Natural killer cell (primary cell): ENCODE measurements around the gene ZNF24. TPM values are rescaled to one million over a fixed set of nuclear protein-coding genes. Genes with fewer than 3 reads are reported as not detected.

Source experiments
- ATAC-seq, 3 donors: fragments of 150-1000 bp in 2 of 3; fragments of 200-7000 bp in 1 of 3; cut with Tn5 transposase; 1 replicate in 1 of 3; 2 replicates in 2 of 3; pipeline ENCODE4 v1.10.0; 2021; ENCODE audit warnings: mild to moderate bottlenecking in 2 of 3, moderate library complexity in 2 of 3
- DNase-seq, 2 donors: peaks; one replicate each; pipeline versions ENCODE4 v3.0.0 to v3.0.0-alpha.2; 2013 to 2021; ENCODE audit warnings: mixed read lengths in 1 of 2
- H3K27ac ChIP-seq: one replicate; pipeline ENCODE4 v1.5.1; 2013; ENCODE audit warnings: mild to moderate bottlenecking, low read length
- H3K27me3 ChIP-seq: one replicate; pipeline ENCODE4 v1.6.1; 2013; ENCODE audit warnings: low read length; ENCODE audit not compliant: control insufficient read depth, insufficient read depth
- H3K36me3 ChIP-seq: one replicate; pipeline ENCODE4 v1.6.1; 2013; ENCODE audit warnings: low read length; ENCODE audit not compliant: control insufficient read depth, insufficient read depth
- H3K4me1 ChIP-seq: one replicate; pipeline ENCODE4 v1.6.1; 2013; ENCODE audit warnings: low read length; ENCODE audit not compliant: control insufficient read depth, insufficient read depth
- H3K4me3 ChIP-seq: one replicate; pipeline ENCODE4 v1.5.1; 2013; ENCODE audit warnings: low read length
- H3K9me3 ChIP-seq: one replicate; pipeline ENCODE4 v1.6.1; 2013; ENCODE audit warnings: low read length; ENCODE audit not compliant: control insufficient read depth, insufficient read depth
- H3K27ac Mint-ChIP-seq, 2 donors: one replicate each; pipeline ENCODE4 v1.8.0; 2022; ENCODE audit warnings: mild to moderate bottlenecking in 2 of 2, mixed read lengths in 2 of 2, moderate library complexity in 1 of 2
- H3K27me3 Mint-ChIP-seq, 2 donors: one replicate each; pipeline ENCODE4 v1.8.0; 2022; ENCODE audit warnings: low read depth in 2 of 2, mixed read lengths in 2 of 2
- H3K36me3 Mint-ChIP-seq: one replicate; pipeline ENCODE4 v1.8.0; 2022; ENCODE audit warnings: mixed read lengths
- H3K4me1 Mint-ChIP-seq, 2 donors: one replicate each; pipeline ENCODE4 v1.8.0; 2022; ENCODE audit warnings: mixed read lengths in 2 of 2
- H3K4me3 Mint-ChIP-seq: one replicate; pipeline ENCODE4 v1.8.0; 2022; ENCODE audit warnings: mild to moderate bottlenecking, moderate library complexity, mixed read lengths
- H3K9me3 Mint-ChIP-seq, 2 donors: one replicate each; pipeline ENCODE4 v1.8.0; 2022; ENCODE audit warnings: mixed read lengths in 2 of 2
- CTCF ChIP-seq: fragments of 200-600 bp; IDR thresholded peaks from one replicate; pipeline ENCODE4 v1.8.0; 2022; ENCODE audit warnings: antibody characterized with exemption
- WGBS: methylation state at CpG from one replicate; pipeline ENCODE4 v1.1.7; 2013; ENCODE audit warnings: missing lambda C conversion rate; ENCODE audit not compliant: insufficient coverage; 5-methylcytosine and 5-hydroxymethylcytosine counted together
- intact Hi-C: fragments of 100-400 bp; cut with micrococcal nuclease; formaldehyde crosslinking; loops from one replicate; pipeline ENCODE4 v1.14.2; 2022
- total RNA-seq, 4 donors: library from RNA; stranded (reverse); fragments of 120-200 nt in 1 of 4; gene quantifications; one replicate each; pipeline versions ENCODE4 v1.2.3 to v1.2.4, GENCODE V29; 2013 to 2022

Gene ZNF24
- total RNA-seq, 3 donors from 2014 or later (not counting 1 experiment from before 2014, with no cell fraction given), result 50.4 to 63.9 (median 58.2) TPM

DNA sequence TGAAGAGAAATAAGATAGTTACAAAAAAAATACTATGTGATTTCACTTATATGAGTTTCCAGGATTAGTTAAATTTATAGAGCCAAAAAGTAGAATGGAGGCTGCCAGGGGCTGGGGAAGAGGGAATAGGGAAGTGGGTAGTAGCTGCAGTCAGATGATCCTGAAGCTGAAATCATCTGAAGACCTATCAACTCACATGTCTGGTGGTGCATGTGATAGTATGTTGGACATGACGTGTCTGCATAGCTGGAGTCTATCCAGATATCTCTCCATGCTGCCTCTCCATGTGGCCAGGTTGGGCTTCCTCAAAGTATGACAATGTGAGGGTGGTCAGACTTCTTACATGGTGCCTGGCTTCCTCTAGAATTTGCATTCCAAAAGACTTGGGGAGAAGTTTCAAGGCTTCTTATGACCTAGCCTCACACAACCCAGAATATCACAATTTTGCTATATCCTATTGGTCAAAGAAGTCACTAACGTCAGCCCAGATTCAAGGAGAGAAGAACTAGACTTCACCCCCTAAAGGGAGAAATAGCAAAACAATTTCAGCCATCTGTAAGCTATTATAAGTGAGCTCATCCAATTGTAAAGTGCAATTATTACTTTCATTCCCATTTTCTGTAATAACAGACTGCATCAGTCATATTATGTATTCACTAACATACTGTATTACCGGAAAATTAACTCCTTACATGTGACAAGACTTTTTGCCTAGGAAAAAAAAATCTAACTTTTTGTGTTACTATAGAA, 46.9 kb upstream of the ZNF24 start:
- no peak overlapping the region for H3K27ac Mint-ChIP-seq
- H3K9me3 Mint-ChIP-seq, result no peaks in the 10 kb centered on the region
- Histone ChIP-seq H3K4me1 (peaks cover 4% of the 10 kb centered on the region), H3K4me3 (no peak overlapping the region), H3K27ac (no peak overlapping the region), H3K9me3 (no peaks in the 10 kb centered on the region), H3K27me3 (peaks cover 2% of the 10 kb centered on the region), H3K36me3 (no peaks in the 10 kb centered on the region)
- H3K4me3 Mint-ChIP-seq, result no peak overlapping the region
- 50% methylated on average over 3 of the region's 3 CpGs for WGBS
- no peak for TF ChIP-seq CTCF
- intact Hi-C loops, result no loop called here
- no peaks in the 10 kb centered on the region for H3K36me3 Mint-ChIP-seq
- peaks cover 23 to 44% of the 10 kb centered on the region in 2 donors for H3K27me3 Mint-ChIP-seq
- ATAC-seq, result no peak
- H3K4me1 Mint-ChIP-seq, result peaks cover 5 to 9% of the 10 kb centered on the region in 2 donors
- no peak for DNase-seq

- WGBS, result 66% methylated on average over 5 of the region's 5 CpGs
- Histone ChIP-seq H3K36me3 (no peaks in the 10 kb centered on the region), H3K4me3 (no peak overlapping the region), H3K9me3 (no peaks in the 10 kb centered on the region), H3K4me1 (peaks cover 4% of the 10 kb centered on the region), H3K27me3 (peaks cover 2% of the 10 kb centered on the region), H3K27ac (no peak overlapping the region)
- Mint-ChIP-seq H3K27ac (no peak overlapping the region), H3K27me3 (peaks cover 22 to 31% of the 10 kb centered on the region in 2 donors), H3K4me3 (no peak overlapping the region), H3K9me3 (no peaks in the 10 kb centered on the region), H3K4me1 (peaks cover 5 to 9% of the 10 kb centered on the region in 2 donors), H3K36me3 (no peaks in the 10 kb centered on the region)
- ATAC-seq (no peak), DNase-seq (no peak)
- TF ChIP-seq CTCF, result no peak
- intact Hi-C loops, result no loop called here
Measured at GRCh38 chr18:35389095-35389618, 44.9 kb upstream of the ZNF24 start.

- 41% methylated on average over 3 of the region's 3 CpGs for WGBS
- no peak overlapping the region for H3K4me3 ChIP-seq
- peaks cover 24 to 31% of the 10 kb centered on the region in 2 donors for H3K27me3 Mint-ChIP-seq
- no peak overlapping the region for H3K4me3 Mint-ChIP-seq
- peaks cover 2% of the 10 kb centered on the region for H3K27me3 ChIP-seq
- H3K36me3 ChIP-seq, result no peaks in the 10 kb centered on the region
- H3K9me3 ChIP-seq, result no peaks in the 10 kb centered on the region
- H3K27ac Mint-ChIP-seq, result no peak overlapping the region
- intact Hi-C loops, result no loop called here
- no peak for TF ChIP-seq CTCF
- DNase-seq (peak in 1 of 2 donors; percentile 29), ATAC-seq (peak in 1 of 3 donors; percentile 16)
- peaks cover 4% of the 10 kb centered on the region for H3K4me1 ChIP-seq
- H3K27ac ChIP-seq, result no peak overlapping the region
- H3K4me1 Mint-ChIP-seq, result peaks cover 5 to 9% of the 10 kb centered on the region in 2 donors
- H3K36me3 Mint-ChIP-seq, result no peaks in the 10 kb centered on the region
- H3K9me3 Mint-ChIP-seq, result no peaks in the 10 kb centered on the region
Measured at GRCh38 chr18:35387152-35387571, 42.9 kb upstream of the ZNF24 start.
